Left renal pelvis (tissue), 4 donors: Measurements from ENCODE around the gene ASXL2. TPM values are rescaled to one million over a fixed set of nuclear protein-coding genes. Genes with fewer than 3 reads are reported as not detected.

Source experiments
- DNase-seq, 4 donors: peaks; one replicate each; pipeline ENCODE4 v3.0.0-alpha.2; 2013; ENCODE audit warnings: low read depth in 4 of 4, low spot score in 3 of 4
- polyA plus RNA-seq, 4 donors: library from polyadenylated mRNA; unstranded; fragments of 120-200 nt; gene quantifications; one replicate each; pipeline ENCODE4 v1.2.1, GENCODE V29; 2013; ENCODE audit not compliant: insufficient read length in 4 of 4

ASXL2 gene
- polyA plus RNA-seq, 4 donors: 15.6 to 23.5 (median 20.2) TPM

DNA sequence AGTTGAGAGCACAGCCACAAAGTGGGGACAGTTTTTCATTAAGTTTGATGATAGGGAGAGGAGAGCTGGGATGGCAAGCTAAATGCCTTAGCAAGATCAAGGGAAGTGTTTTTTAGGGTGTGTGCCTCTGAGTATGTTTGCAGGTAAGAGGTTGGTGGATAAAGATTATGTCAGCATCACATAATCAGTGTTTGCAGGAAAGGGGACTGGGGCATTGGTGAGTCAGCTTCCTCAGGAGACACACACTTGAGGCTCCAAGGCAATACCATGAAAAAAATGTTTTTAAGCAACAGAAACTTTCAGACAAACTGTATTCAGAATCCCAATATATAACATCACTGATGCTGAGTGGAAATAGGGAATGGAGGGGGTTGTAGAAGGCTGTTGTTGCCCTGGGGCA, 179.5 kb downstream of the ASXL2 start:
- DNase-seq: no peak

- DNase-seq: no peak
Measured at GRCh38 chr2:25697559-25698341, 180.5 kb downstream of the ASXL2 start.

GRCh38 chr2:25692737-25693445, 185.4 kb downstream of the ASXL2 start:
- no peak for DNase-seq

GRCh38 chr2:25692143-25692542, 186.1 kb downstream of the ASXL2 start:
- no peak for DNase-seq

DNA sequence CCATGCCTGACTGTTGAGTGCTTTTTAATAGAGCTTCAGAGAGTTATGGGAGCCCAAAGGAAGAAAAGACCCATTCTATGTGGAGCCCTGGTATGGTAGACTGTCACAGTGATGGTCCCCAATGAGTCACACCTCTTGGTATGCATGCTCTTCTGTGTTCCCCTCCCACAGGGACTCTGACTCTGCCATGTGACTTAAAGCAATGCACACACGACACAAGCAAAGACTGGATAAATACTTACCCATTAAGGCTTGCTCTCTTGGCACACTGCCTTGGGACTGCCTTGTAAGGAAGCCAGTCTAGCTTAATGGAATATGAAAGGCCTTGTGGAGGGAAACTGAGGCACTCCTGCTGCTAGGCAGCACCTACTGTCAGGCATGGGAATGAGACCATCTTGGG, 188.2 kb downstream of the ASXL2 start:
- DNase-seq: no peak

DNA sequence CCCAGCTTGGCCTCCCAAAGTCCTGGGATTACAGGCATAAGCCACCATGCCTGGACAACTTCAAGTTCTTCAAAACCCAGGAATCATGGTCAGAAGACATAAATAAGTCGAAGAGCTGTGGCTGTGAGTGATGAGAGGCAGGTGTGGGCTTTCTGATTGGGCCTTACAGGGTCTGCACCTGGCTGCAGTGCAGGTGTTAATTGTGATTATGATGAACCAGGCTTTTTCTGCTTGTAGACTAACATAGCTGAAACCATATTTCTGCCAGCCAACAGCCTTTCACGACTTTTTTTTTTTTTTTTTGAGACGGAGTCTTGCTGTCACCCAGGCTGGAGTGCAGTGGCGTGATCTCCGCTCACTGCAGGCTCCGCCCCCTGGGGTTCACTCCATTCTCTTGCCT, 190.1 kb downstream of the ASXL2 start:
- no peak for DNase-seq

GRCh38 chr2:25685741-25686140, 192.5 kb downstream of the ASXL2 start:
- DNase-seq: no peak

DNA sequence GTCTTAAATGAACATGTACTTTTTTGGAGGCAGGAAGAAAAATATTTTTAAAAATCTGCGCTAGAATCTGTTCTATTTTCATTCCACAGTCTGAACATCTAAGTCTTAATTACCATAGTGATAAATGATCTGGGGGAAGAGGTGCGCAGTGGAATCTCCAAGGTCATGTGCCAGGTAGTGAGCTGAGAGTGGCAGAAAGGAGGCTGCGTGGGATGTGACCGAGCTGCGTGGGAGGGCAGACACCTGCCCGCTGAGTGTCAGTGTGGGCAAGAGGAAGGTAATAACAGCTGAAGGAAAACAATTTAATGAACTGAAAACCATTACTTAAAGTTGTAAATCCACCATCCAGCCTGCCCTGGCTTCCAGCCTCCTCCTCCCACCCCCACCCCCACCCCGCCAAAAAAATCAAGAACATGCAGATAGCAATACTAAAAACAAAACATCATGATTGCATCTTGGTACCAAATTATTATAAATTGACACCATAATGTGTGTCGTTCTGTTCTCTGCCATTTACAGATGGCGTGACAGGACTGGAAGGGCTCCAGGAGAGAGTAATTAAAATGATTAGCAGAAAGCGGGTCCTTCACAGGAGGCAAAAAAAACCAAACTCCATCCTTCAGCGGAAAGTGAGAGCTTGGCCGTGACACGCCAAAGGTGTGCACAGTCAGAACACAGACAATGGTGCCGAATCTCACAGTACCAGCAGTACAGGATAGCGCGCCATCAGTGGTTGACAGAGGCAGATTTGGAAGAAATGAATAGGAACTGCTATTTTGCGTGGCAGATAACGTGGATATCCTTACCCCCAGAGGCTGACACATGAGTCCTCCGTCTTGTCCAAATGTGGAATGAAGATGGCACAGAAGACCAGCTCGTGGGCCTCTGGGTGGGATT, 193.5 kb downstream of the ASXL2 start:
- DNase-seq: no peak

Other genes with a start within 250 kb of the ASXL2 start
- 10 to 100 TPM; 11.8 to 23.8 (median 19.2) TPM for gene DTNB, start 204.9 kb downstream of the ASXL2 start, polyA plus RNA-seq
- 10 to 100 TPM; 14.9 to 21.2 (median 17.5) TPM for gene KIF3C, start 104.0 kb upstream of the ASXL2 start, polyA plus RNA-seq
- gene RAB10, start 155.6 kb upstream of the ASXL2 start, polyA plus RNA-seq: 100 to 1,000 TPM; 111 to 168 (median 144) TPM